Measurements from ENCODE around the gene RYR3. TPM values are rescaled to one million over a fixed set of nuclear protein-coding genes. Genes with fewer than 3 reads are reported as not detected.

Gene RYR3
- total and polyA plus RNA-seq, 10 of the 15 experiments (the other 5 are each of a cell fraction or from before 2014, with no cell fraction given) = under 0.01 to 0.44 (median 0.16) TPM; not detected in 5

GRCh38 chr15:33584797-33585196 lies 274.0 kb downstream of the RYR3 start (continued):
- no peak for TF ChIP-seq BCLAF1 (IDR thresholded peaks at IDR 0.05)
- no peak for TF ChIP-seq NFIC (IDR thresholded peaks at IDR 0.05; ENCODE audit: low read depth, low read length)
- TF ChIP-seq NRF1 (conservative IDR thresholded peaks at IDR 0.05; ENCODE audit: low read depth, low read length) = no peak
- no peak for TF ChIP-seq SRF (IDR thresholded peaks at IDR 0.05; ENCODE audit: low read depth in 2 of 2, low read length in 2 of 2)
- no peak for TF ChIP-seq SPI1 (IDR thresholded peaks at IDR 0.05; ENCODE audit: borderline replicate concordance, insufficient read depth, low read depth, low read length)

- ChIA-PET CTCF (interaction anchor here (1.8 to 2.8 kb wide), 2 partner anchors 11 to 294 kb away, joined by 6 to 7 read pairs; no protein-coding TSS in a partner anchor), POLR2A (no interaction called here), SMC1A (ENCODE audit: uncharacterized antibody, unreplicated experiment) (no interaction called here), RAD21 (ENCODE audit: unreplicated experiment) (no interaction called here)
- no peak overlapping the region for H3K4me3 ChIP-seq
- intact Hi-C loops (cut with micrococcal nuclease; ENCODE audit: unreplicated experiment) (no loop called here), in situ Hi-C loops (cut with MboI) (no loop called here)
- no peaks in the 10 kb centered on the region for H3K79me2 ChIP-seq (ENCODE audit: control insufficient read depth, insufficient read depth, low read length)
- DNase-seq (ENCODE audit: low read depth, low spot score) (no peak), FAIRE-seq (no peak), ATAC-seq (no peak)
- no peak overlapping the region for H3K9ac ChIP-seq (ENCODE audit: control insufficient read depth, insufficient read depth, low read length)
- no peaks in the 10 kb centered on the region for H3K9me3 ChIP-seq (replicated peaks; ENCODE audit: control insufficient read depth, insufficient read depth, low read length)
- no peaks in the 10 kb centered on the region for H3K4me1 ChIP-seq (ENCODE audit: control insufficient read depth, insufficient read depth, low read length)
- H4K20me1 ChIP-seq (ENCODE audit: control insufficient read depth, insufficient read depth) = no peaks in the 10 kb centered on the region
- WGBS (ENCODE audit: insufficient coverage, insufficient replicate concordance, low lambda C conversion rate, missing lambda C conversion rate) = 38% methylated on average over 17 of the region's 17 CpGs
- no peak overlapping the region for H2AFZ ChIP-seq (ENCODE audit: control insufficient read depth, low read depth, low read length)
- no peak overlapping the region for H3K4me2 ChIP-seq (ENCODE audit: control insufficient read depth, insufficient read depth)
- no peaks in the 10 kb centered on the region for H3K27me3 ChIP-seq (replicated peaks in 1 of 2; ENCODE audit: control insufficient read depth in 2 of 2, insufficient read depth in 2 of 2, low read length in 1 of 2)
- H3K36me3 ChIP-seq (ENCODE audit: control insufficient read depth in 2 of 2, insufficient read depth in 2 of 2, low read length in 1 of 2) = no peaks in the 10 kb centered on the region
- BruUV-seq (replicated peaks) = no TSS peak
- no peak overlapping the region for H3K27ac ChIP-seq (ENCODE audit: control insufficient read depth, insufficient read depth)
- no peak for TF ChIP-seq POLR2AphosphoS2 (IDR thresholded peaks at IDR 0.05; ENCODE audit: low read depth, low read length)
- no peak for TF ChIP-seq MTA2 (IDR thresholded peaks at IDR 0.05; ENCODE audit: low read depth)
- TF ChIP-seq MYC (IDR thresholded peaks at IDR 0.05; ENCODE audit: insufficient read depth, insufficient read length, insufficient replicate concordance, low read length, severe bottlenecking) = no peak
- TF ChIP-seq SREBF2 (IDR thresholded peaks at IDR 0.05; ENCODE audit: low read length) = no peak
- TF ChIP-seq SMAD1 (IDR thresholded peaks at IDR 0.05; ENCODE audit: low read depth, partially characterized antibody) = no peak
- TF ChIP-seq RCOR1 (conservative IDR thresholded peaks at IDR 0.05; ENCODE audit: low read depth, low read length) = no peak
- no peak for TF ChIP-seq NFIC (IDR thresholded peaks at IDR 0.05; ENCODE audit: low read depth, low read length)
- TF ChIP-seq POLR2AphosphoS5 (IDR thresholded peaks at IDR 0.05; ENCODE audit: low read length) = no peak
- no peak for TF ChIP-seq IKZF1 (conservative IDR thresholded peaks at IDR 0.05)
- no peak for TF ChIP-seq SREBF1 (IDR thresholded peaks at IDR 0.05; ENCODE audit: low read length)
- TF ChIP-seq E2F4 (IDR thresholded peaks at IDR 0.05; ENCODE audit: low read depth, low read length) = no peak
- TF ChIP-seq HSF1 (IDR thresholded peaks at IDR 0.05; ENCODE audit: low read depth, low read length) = no peak
- no peak for TF ChIP-seq CREM (IDR thresholded peaks at IDR 0.05; ENCODE audit: low read depth)
- no peak for TF ChIP-seq SMARCA5 (IDR thresholded peaks at IDR 0.05)
These were observed 276.3 kb downstream of the RYR3 start for GRCh38 chr15:33586786-33587697.
